ENCODE results near the gene GFOD1. TPM values are rescaled to one million over a fixed set of nuclear protein-coding genes. Genes with fewer than 3 reads are reported as not detected.

Gene GFOD1
- total RNA-seq, 1 donor from 2014 or later: 51.6 TPM

DNA sequence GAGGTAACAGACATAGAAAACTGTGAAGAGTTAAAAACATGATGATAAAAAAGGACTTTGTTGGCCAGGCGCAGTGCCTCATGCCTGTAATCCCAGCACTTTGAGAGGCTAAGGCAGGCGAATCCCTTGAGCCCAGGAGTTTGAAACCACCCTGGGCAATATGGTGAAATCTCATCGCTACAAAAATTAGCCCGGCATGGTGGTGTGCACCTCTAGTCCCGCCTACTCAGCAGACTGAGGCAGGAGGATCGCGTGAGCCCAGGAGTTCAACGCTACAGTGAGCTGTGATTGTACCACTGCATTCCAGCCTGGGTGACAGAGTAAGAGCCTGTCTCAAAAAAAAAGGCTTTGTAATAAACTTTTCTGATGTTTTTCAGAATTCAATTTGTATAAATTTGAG lies 60.1 kb downstream of the GFOD1 start:
- no peaks in the 10 kb centered on the region for H3K36me3 ChIP-seq
- H3K4me3 ChIP-seq: no peak overlapping the region
- peaks cover 91% of the 10 kb centered on the region for H3K4me1 ChIP-seq
- no peaks in the 10 kb centered on the region for H3K9me3 ChIP-seq (replicated peaks)
- intact Hi-C loops (cut with micrococcal nuclease): loop anchor here (10.0 kb wide), 1 partner anchor 57 kb away; the partner anchor contains the start of gene GFOD1
- no peaks in the 10 kb centered on the region for H3K27me3 ChIP-seq (ENCODE audit: low read depth)
- no peak for DNase-seq
- H3K27ac ChIP-seq (replicated peaks): peak overlapping the region; percentile 80
- TF ChIP-seq, protein P1, sequence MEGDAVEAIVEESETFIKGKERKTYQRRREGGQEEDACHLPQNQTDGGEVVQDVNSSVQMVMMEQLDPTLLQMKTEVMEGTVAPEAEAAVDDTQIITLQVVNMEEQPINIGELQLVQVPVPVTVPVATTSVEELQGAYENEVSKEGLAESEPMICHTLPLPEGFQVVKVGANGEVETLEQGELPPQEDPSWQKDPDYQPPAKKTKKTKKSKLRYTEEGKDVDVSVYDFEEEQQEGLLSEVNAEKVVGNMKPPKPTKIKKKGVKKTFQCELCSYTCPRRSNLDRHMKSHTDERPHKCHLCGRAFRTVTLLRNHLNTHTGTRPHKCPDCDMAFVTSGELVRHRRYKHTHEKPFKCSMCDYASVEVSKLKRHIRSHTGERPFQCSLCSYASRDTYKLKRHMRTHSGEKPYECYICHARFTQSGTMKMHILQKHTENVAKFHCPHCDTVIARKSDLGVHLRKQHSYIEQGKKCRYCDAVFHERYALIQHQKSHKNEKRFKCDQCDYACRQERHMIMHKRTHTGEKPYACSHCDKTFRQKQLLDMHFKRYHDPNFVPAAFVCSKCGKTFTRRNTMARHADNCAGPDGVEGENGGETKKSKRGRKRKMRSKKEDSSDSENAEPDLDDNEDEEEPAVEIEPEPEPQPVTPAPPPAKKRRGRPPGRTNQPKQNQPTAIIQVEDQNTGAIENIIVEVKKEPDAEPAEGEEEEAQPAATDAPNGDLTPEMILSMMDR (IDR thresholded peaks at IDR 0.05; ENCODE audit: borderline replicate concordance): no peak

DNA sequence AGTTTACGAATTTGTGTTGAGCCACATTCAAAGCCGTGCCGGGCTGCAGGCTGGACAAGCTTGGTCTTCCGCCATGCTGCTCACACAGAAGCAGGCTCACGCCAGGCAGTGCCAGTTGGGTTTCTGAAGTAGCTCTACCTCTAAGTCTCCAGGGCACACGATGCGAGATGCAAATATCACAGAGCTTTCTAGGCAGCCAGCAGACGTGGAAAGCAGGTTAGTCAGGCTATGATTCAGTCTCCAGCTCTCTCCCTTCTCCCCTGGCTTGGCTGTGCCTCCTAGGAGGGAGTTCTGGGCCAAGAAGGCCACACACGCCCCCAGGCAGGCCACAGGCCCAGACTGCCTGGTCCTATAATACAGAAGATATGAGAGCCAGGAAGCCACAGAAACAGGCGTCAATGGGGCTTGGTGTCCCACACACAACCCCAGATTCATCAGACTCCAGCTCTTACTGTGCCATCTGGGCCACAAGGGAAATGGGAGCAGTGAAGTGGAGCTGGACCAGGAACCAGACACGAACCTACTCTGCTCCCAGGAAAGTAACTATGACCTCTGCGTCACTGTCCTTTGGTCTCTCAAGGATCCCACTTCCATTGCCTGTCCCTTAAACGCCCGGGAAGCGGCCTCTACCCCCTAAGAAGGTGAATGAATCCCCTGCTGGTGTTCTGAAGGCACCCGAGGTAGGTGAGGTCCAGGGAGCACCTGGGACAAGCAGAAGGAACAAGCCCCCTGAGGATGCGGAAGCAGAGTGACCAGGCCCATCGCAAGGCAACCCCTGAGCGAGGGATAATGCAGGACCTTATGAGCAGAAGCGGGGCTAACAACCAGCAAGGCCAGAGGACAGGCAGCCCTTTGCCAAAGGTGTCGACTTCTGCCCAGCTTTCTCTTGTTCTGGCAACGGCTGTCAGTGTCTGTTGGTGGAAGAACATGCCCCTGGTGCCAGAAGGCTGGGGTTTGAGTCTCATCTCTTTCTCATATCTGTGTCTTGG lies 61.2 kb downstream of the GFOD1 start:
- TF ChIP-seq, protein P1 (IDR thresholded peaks at IDR 0.05; ENCODE audit: borderline replicate concordance): no peak
- DNase-seq: no peak
- H3K4me1 ChIP-seq: peaks cover 91% of the 10 kb centered on the region
- H3K27me3 ChIP-seq (ENCODE audit: low read depth): no peaks in the 10 kb centered on the region
- H3K9me3 ChIP-seq (replicated peaks): no peaks in the 10 kb centered on the region
- intact Hi-C loops (cut with micrococcal nuclease): loop anchor here (10.0 kb wide), 1 partner anchor 59 kb away; the partner anchor contains the start of gene GFOD1
- no peak overlapping the region for H3K4me3 ChIP-seq
- no peaks in the 10 kb centered on the region for H3K36me3 ChIP-seq
- peak overlapping the region; percentile 80 for H3K27ac ChIP-seq (replicated peaks)

DNA sequence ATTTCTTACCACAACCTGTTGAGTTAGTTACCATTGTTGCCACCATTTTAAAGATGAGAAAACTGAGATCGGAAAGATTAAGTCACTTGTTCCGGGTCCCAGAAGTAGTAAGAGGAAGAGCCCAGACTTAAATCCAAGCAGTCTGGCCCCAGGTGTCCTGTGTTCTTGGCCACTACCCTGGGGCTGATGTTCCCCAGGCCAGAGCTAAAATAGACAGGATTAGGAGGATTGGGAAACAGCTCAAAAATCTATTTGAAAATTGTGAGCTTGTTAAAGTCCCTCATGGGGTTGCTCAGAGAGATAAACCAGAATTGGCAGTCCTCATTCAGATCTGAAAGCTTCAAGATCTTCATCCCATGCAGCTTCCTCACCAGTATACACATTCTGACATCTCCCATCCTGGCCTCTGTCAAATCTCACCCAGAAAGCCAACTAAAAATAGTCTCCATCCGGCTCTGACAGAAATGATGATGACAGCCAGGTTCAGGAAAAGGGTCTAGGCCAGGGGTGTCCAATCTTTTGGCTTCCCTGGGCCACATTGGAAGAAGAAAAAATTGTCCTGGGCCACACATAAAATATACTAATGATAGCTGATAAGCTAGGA lies 62.0 kb downstream of the GFOD1 start:
- H3K9me3 ChIP-seq (replicated peaks): no peaks in the 10 kb centered on the region
- peak overlapping the region; percentile 80 for H3K27ac ChIP-seq (replicated peaks)
- H3K36me3 ChIP-seq: no peaks in the 10 kb centered on the region
- TF ChIP-seq, protein P1 (IDR thresholded peaks at IDR 0.05; ENCODE audit: borderline replicate concordance): no peak
- no peak overlapping the region for H3K4me3 ChIP-seq
- no peaks in the 10 kb centered on the region for H3K27me3 ChIP-seq (ENCODE audit: low read depth)
- DNase-seq: no peak
- H3K4me1 ChIP-seq: peaks cover 99% of the 10 kb centered on the region
- intact Hi-C loops (cut with micrococcal nuclease): loop anchor here (10.0 kb wide), 1 partner anchor 59 kb away; the partner anchor contains the start of gene GFOD1

DNA sequence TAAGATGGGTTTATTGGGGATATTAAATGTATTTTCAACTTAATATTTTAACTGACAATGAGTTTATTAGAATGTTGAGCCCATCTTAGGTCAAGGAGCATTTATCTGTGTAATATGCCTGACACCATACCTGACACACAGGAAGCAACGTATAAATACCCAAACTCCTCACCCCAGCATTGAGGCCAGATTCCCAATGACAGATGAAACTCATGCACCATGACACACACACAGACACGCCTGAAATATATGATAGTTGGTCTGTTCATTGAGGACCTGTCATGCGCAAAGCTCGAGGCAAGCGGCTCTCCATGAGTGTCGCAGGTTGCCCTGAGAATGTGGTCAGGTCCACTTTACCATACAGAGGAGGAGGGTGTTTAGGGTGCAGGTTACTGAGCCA lies 64.1 kb downstream of the GFOD1 start:
- H3K9me3 ChIP-seq (replicated peaks): no peaks in the 10 kb centered on the region
- peak overlapping the region; percentile 12 for H3K4me3 ChIP-seq
- peak overlapping the region; percentile 80 for H3K27ac ChIP-seq (replicated peaks)
- peaks cover 100% of the 10 kb centered on the region for H3K4me1 ChIP-seq
- H3K36me3 ChIP-seq: no peaks in the 10 kb centered on the region
- intact Hi-C loops (cut with micrococcal nuclease): loop anchor here (10.0 kb wide), 1 partner anchor 62 kb away; the partner anchor contains the start of gene GFOD1
- DNase-seq: no peak
- TF ChIP-seq, protein P1 (IDR thresholded peaks at IDR 0.05; ENCODE audit: borderline replicate concordance): no peak
- H3K27me3 ChIP-seq (ENCODE audit: low read depth): no peaks in the 10 kb centered on the region

DNA sequence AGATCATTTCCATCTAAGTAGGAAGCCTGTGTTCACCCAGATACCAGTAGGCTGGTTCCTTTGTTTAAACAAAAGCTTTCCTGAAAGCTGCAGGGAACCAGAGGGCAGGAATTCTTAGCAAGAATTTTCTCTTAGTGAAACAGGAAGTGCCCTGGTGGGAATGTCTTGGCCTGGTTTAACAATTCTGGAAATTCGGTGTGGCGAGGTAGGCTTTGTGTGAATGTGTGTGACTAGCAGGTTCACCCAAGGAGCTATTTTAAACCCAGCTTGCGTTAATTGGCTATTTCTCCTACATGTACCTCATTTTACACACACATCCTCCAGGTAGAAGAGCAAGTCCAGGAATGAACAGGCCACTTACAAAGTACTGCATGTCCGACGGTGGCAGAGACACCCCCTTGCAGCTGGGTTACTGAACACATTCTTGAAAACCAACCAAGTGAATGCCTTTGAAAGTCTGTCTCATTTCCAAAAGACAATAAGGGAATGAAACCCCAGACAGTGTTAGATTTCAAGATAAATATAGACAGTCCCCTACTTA lies 64.6 kb downstream of the GFOD1 start:
- TF ChIP-seq, protein P1 (IDR thresholded peaks at IDR 0.05; ENCODE audit: borderline replicate concordance): no peak

More for the DNA sequence above, 64.6 kb downstream of the GFOD1 start:
- H3K27me3 ChIP-seq (ENCODE audit: low read depth): no peaks in the 10 kb centered on the region
- H3K9me3 ChIP-seq (replicated peaks): no peaks in the 10 kb centered on the region
- H3K27ac ChIP-seq (replicated peaks): peak overlapping the region; percentile 80
- no peaks in the 10 kb centered on the region for H3K36me3 ChIP-seq
- intact Hi-C loops (cut with micrococcal nuclease): loop anchor here (10.0 kb wide), 1 partner anchor 62 kb away; the partner anchor contains the start of gene GFOD1
- no peak for DNase-seq
- H3K4me1 ChIP-seq: peaks cover 100% of the 10 kb centered on the region
- H3K4me3 ChIP-seq: peak overlapping the region; percentile 12
